ENCODE results near the gene ASMTL. TPM values are rescaled to one million over a fixed set of nuclear protein-coding genes. Genes with fewer than 3 reads are reported as not detected.

Gene ASMTL
- total RNA-seq, 2 donors from 2014 or later: 30.8 to 43.5 TPM

- peaks cover 44% of the 10 kb centered on the region for H3K36me3 ChIP-seq
- H3K27me3 ChIP-seq (replicated peaks; ENCODE audit: insufficient read depth): no peaks in the 10 kb centered on the region
- H3K4me3 ChIP-seq: no peak overlapping the region
- ATAC-seq (ENCODE audit: insufficient number of reproducible peaks, low FRiP score, low read depth) (no peak), DNase-seq (ENCODE audit: low spot score) (no peak)
- H3K4me1 ChIP-seq (ENCODE audit: control insufficient read depth in 1 of 2, low read depth in 2 of 2): no peaks in the 10 kb centered on the region
- H3K9me3 ChIP-seq: no peaks in the 10 kb centered on the region
- no peak overlapping the region for H3K27ac ChIP-seq
- no peak for TF ChIP-seq CTCF (IDR thresholded peaks at IDR 0.05)
These were observed 49.5 kb downstream of the ASMTL start for GRCh38 chrX:1403228-1403627.

GRCh38 chrX:1401611-1402430 lies 50.9 kb downstream of the ASMTL start:
- DNase-seq (ENCODE audit: low spot score) (no peak), ATAC-seq (ENCODE audit: insufficient number of reproducible peaks, low FRiP score, low read depth) (no peak)
- no peak overlapping the region for H3K4me3 ChIP-seq
- no peaks in the 10 kb centered on the region for H3K27me3 ChIP-seq (replicated peaks; ENCODE audit: insufficient read depth)
- H3K4me1 ChIP-seq (ENCODE audit: control insufficient read depth in 1 of 2, low read depth in 2 of 2): no peaks in the 10 kb centered on the region
- no peaks in the 10 kb centered on the region for H3K9me3 ChIP-seq
- no peak overlapping the region for H3K27ac ChIP-seq
- H3K36me3 ChIP-seq: peaks cover 32% of the 10 kb centered on the region
- no peak for TF ChIP-seq CTCF (IDR thresholded peaks at IDR 0.05)

- H3K4me3 ChIP-seq: no peak overlapping the region
- TF ChIP-seq CTCF (IDR thresholded peaks at IDR 0.05): no peak
- peaks cover 28% of the 10 kb centered on the region for H3K36me3 ChIP-seq
- no peaks in the 10 kb centered on the region for H3K9me3 ChIP-seq
- H3K4me1 ChIP-seq (ENCODE audit: control insufficient read depth in 1 of 2, low read depth in 2 of 2): no peaks in the 10 kb centered on the region
- ATAC-seq (ENCODE audit: insufficient number of reproducible peaks, low FRiP score, low read depth): no peak
- no peaks in the 10 kb centered on the region for H3K27me3 ChIP-seq (replicated peaks; ENCODE audit: insufficient read depth)
- H3K27ac ChIP-seq: no peak overlapping the region
- DNase-seq (ENCODE audit: low spot score): no peak
These were observed 51.8 kb downstream of the ASMTL start for GRCh38 chrX:1400742-1401471.

- no peak overlapping the region for H3K4me3 ChIP-seq
- H3K36me3 ChIP-seq: peaks cover 21% of the 10 kb centered on the region
- no peak for DNase-seq (ENCODE audit: low spot score)
- no peaks in the 10 kb centered on the region for H3K27me3 ChIP-seq (replicated peaks; ENCODE audit: insufficient read depth)
- H3K4me1 ChIP-seq (ENCODE audit: control insufficient read depth in 1 of 2, low read depth in 2 of 2): no peaks in the 10 kb centered on the region
- ATAC-seq (ENCODE audit: insufficient number of reproducible peaks, low FRiP score, low read depth): no peak
- no peak for TF ChIP-seq CTCF (IDR thresholded peaks at IDR 0.05)
- H3K9me3 ChIP-seq: no peaks in the 10 kb centered on the region
- H3K27ac ChIP-seq: no peak overlapping the region
These were observed 52.7 kb downstream of the ASMTL start for GRCh38 chrX:1400049-1400448.

All from thoracic aorta (tissue), 2 donors.